ENCODE data around the gene TOMM22.
A peak's percentile ranks its signal among the peaks of the same experiment; 100 is the strongest.

Gene TOMM22

DNA sequence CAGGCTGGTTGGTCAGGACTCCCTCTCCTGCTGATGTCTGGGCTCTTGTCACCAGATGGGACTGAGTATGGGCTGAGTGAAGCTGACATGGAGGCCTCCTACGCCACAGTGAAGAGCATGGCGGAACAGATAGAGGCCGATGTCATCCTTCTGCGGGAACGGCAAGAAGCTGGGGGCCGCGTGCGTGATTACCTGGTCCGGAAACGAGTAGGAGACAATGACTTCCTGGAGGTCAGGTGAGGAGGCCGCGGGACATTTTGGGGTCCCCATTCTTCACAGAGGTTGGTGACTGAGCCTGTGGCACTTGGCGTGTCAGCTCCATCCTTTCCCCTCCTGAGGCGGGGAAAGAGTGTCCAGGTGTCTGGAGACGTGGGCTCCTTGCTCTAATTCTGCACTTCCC lies 34.1 kb downstream of the TOMM22 start:
- no peak for DNase-seq

DNA sequence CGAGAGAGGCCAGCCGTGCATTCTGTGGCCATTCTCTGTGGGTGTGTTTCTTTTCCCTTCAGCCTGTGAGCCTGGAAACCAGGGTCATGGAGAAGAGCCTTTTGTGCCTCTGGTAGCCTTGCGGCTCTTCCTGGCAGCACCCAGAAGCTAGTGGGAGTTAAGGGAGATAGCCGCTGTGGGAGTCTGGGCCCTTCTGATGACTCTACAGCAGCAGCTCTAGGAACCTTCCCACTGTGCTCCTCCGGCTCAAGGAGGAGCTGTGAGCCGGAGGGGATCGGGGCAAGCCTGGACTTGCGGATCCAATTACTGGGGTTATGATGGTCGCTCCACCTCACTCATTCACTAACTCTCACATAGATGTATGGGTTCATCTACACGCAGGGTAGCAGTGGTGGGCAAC lies 34.5 kb downstream of the TOMM22 start:
- DNase-seq: no peak

DNA sequence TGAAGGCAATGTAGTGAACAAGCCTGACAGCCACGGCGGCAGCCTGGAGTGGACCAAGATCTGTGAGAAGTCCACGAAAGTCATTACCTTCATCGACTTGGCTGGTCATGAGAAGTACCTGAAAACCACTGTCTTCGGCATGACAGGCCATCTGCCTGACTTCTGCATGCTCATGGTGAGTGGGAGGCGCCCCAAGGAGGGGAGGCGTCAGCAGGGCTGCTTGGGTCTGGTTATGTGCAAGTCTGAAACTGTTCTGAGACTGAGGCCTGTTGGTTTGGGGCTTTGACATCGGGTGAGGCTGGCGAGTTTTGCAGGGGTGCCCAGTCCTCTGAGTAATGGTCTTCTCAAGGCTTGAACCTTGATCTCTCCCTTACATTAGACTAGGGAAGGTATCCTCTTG lies 35.1 kb downstream of the TOMM22 start:
- no peak for DNase-seq

DNA sequence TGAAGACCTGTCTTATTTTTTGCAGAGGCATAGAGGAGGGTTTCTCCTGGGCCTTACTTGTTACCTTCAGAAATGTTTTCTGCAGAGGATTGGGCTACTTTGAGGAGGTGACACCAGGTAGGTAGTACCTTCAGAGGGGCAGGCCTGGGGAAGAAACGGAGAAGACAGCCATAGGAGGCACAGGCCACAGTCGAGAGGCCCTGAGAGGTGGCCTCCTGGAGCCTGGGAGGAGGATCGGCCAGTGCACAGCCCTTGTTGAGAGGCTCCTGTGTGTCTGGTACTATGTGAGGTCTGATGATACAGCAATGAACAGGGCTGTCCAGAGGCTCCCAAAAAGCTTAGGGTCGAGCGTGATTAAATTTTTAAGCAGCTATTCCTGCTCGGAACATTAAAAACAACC lies 35.5 kb downstream of the TOMM22 start:
- no peak for DNase-seq

DNA sequence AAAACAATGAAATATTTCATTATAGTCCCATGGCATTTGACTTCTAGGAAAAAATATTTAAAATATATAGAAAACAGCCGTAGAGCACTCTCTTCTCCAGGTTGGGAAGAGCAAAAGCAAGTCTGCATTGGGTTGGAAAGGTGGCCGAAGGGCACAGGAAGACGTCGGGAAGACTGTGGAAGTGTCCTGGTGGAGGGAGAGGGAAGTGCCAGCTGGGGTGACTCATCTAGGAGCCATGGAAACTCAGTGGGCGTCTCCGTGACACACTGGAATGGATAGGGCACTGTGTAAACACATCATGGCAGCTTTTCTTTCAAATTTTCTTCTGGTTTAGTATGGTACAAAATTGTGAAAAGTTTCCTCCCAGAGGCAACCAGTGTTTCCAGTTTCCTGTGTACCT lies 36.7 kb downstream of the TOMM22 start:
- peak; percentile 44 to 67 (median 54) for DNase-seq

DNA sequence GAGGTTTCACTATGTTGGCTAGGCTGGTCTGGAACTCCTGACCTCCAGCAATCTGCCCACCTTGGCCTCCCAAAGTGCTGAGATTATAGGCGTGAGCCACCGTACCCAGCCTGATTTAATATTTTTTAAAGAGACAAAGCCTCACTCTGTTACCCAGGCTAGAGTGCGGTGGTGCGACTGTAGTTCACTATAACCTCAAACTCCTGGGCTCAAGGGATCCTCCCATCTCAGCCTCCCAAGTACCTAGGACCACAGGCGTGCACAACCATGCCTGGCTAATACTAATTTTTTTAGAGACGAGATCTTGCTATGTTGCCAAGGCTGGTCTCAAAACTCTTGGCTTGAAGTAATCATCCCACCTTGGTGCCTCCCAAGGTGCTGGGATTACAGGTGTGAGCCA lies 37.4 kb downstream of the TOMM22 start:
- no peak for DNase-seq

DNA sequence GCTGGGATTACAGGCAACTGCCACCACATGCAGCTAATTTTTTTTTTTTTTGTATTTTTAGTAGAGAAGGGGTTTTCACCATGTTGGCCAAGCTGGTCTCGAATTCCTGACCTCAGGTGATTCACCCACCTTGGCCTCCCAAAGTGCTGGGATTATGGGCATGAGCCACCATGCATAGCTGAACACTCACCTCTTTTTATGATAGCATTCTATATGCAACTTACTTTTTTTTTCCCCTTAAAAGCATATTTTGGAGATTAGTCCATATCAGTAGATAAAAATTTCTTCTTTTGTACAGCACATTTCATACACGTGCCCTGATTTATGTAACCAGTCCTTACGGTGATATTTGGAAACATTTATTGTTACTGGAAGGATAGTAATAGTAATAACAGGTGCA lies 38.6 kb downstream of the TOMM22 start:
- DNase-seq: no peak

DNA sequence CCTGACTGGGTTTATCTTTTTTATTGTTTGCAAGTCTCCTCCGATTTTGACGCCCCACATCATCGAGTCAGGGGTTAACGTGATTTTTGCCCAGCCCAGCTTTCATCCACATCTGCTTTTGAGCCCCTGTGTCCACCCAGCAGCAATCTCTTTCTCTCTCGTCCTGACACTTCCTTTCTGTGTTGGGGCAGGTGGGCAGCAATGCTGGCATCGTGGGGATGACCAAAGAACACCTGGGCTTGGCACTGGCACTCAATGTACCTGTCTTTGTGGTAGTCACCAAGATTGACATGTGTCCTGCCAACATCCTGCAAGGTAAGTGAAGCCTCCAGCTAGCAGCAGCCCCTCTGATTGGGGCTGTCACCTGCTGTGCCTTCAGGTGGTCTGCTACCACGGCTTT lies 39.8 kb downstream of the TOMM22 start:
- no peak for DNase-seq

DNA sequence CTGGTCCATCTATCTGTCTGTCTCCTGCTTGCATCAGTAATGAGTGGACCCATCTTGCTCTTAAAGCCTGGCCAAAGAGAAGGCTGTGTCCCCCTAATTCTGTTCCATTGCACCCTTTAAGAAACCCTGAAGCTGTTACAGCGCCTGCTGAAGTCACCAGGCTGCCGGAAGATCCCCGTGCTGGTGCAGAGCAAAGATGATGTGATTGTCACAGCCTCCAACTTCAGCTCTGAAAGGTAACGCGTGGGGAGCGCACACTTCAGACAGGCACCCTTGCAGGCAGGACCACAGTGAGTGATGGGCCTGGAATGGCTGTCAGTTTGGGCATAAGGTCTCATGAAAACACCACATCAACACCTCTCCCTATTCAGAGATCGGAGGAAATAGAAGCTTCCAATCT lies 42.4 kb downstream of the TOMM22 start:
- no peak for DNase-seq

DNA sequence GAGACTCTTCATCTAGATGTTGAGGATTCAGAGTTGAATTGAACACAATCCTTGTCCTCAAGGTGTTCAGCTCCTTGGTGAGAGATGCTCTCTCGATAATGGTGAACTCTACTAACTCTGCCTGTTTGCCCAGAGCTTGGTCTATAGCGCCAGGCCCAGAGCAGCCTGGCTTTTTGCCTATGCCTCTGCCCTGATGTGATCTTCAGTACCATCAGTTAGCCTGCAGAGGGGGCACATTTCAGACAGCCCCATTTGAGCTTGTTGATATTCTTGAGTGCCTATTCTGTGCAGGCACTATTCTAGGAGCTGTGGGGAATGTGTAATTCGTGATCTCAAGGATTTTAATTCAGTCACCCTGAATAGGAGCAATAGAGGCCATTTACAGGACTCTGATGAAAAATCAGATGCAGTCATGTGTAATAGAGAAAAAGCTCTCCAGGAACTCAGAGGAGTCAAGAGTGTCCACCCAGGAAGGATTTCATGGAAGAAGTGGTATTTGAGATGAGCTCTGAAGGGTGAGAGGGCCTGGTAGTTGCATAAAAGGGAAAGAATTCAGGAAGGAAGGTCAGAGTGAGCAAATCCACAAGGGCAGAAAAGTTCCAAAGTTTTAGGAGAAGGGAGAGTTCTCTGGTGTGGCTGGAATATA lies 43.3 kb downstream of the TOMM22 start:
- DNase-seq: peak; percentile 51 to 64 (median 58)

DNA sequence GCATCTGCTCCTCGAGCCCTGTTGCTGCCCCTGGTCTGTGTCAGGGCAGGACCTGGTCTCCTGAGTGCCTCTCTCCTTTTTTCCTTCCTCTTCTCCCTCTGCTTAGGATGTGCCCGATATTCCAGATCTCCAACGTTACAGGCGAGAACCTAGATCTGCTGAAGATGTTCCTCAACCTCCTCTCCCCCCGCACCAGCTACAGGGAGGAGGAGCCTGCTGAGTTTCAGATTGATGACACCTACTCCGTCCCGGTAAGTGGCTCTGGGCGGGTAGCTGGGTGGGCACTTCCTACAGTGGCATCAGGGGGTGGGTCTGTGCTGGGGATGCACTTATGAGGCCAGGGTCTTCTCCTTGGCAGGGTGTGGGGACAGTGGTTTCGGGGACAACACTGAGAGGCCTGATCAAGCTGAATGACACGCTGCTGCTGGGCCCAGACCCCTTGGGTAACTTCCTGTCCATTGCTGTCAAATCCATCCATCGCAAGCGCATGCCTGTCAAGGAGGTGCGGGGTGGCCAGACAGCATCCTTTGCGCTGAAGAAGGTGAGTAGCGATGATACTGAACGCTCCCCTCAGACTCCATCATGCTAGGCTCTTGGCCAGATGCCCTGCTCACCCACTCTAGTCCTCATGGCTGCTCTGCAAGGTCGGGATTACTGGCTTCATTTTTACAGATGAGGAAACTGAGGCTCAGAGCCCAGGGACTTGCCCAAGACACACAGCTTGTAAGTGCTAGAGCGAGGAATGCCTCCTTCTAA lies 44.3 kb downstream of the TOMM22 start:
- DNase-seq: no peak

DNA sequence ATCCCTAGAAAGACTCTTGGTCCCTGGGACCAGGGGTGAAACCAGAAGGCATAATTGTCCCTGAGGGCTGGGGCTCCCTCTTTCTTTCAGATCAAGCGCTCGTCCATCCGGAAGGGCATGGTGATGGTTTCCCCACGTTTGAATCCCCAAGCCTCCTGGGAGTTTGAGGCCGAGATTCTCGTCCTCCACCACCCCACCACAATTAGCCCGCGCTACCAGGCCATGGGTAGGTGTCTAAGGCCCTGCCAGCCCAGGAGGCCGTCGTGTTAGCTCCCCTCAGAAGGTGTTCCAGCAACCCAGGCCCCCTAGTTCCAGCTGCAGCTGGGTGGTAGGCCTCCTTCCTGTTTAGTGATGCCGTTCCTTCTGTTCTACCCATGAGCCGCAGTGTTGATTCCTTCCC lies 45.4 kb downstream of the TOMM22 start:
- no peak for DNase-seq

DNA sequence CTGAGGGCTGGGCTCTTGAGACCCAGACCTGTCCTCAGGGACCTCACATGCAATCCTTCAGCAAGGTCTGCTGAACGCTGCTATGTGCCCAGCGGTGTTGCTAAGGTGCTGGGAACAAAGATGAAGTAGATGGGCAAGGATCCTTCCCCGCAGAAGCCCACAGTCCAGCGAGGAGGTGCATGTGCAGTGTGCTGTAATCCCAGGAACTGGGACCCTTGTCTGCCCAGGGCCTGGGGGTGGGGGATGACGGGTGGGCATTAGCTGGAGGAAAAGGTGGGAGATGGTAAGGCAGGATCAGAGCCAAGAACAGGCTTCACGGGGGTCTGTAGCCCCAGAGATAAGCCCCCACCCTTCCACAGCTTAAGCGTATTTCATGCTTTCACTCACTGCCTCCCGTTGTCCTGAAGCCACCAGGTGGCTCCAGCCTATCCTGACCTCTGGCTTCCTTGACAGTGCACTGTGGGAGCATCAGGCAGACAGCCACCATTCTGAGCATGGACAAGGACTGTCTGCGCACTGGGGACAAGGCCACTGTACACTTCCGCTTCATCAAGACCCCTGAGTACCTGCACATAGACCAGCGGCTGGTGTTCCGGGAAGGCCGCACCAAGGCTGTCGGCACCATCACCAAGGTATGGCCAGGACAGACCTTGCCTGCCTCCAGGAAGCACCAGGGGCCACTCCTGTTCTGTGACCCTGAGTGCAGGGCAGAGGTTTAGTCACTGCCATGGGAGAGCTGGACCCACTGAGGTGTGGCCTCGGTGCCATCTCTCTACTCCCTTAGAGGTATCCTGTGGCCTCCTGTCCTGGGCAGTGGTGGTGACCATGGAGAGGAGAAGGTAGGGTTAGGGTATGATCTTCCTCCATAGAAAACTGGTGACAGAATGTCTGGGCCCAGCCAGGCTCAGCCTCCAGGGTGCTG lies 46.0 kb downstream of the TOMM22 start:
- no peak for DNase-seq

DNA sequence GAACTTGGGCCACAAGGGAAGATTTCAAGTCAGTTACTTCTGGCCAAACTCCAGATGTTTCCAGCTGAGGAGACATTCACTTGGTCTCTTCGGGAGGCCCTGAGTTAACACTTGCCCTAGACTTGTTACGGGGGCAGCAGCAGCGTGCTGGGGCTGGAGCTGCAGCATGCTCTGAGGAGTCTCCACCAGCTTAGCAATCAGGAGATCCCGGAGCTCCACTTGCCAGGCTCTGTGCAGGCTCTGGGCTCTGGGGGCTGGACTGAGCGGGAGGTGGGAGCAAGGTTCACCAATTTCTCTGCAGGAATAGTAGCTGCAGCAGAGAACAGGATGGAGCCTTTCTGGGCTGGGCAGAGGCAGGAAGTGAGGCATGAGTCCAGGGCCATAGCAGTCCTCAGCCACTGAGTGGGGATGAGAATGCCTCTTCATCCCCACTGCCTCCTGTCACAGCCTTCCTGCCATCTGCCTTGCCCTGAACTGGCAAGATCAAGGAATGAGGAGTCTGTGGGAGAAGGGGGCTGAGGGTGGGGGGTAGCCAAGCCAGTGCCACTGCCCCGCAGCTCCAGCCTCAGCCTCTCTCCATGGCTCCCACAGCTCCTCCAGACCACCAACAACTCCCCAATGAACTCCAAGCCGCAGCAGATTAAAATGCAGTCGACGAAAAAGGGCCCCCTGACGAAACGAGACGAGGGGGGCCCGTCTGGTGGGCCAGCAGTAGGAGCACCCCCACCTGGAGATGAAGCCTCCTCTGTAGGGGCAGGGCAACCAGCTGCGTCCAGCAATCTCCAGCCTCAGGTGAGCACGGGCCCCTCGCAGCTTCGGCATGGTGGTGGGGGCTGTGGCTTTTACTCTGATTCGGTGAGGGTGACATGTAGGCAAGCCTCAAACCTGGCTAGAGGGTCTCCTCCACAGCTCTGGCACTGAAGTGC lies 47.4 kb downstream of the TOMM22 start:
- no peak for DNase-seq

DNA sequence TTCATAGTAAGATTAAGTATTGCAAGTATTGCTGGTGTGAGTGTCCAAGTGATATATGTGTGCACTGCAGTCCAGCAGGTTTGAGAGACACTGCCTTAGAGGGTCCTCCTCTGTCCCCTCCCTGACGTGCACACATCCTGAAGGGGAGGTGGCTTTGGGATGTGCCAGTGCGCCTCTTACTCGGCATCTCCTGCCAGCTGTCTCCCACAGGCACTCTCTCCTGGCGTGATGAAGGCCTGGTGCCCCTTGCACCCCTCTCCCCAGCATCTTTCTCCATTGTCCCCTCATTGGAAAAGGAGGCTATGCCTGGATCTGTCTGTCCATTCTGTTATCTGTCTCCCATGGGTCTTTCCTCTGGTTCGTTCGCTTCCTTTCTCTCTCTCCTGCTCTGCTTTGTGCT lies 48.2 kb downstream of the TOMM22 start:
- DNase-seq: no peak

DNA sequence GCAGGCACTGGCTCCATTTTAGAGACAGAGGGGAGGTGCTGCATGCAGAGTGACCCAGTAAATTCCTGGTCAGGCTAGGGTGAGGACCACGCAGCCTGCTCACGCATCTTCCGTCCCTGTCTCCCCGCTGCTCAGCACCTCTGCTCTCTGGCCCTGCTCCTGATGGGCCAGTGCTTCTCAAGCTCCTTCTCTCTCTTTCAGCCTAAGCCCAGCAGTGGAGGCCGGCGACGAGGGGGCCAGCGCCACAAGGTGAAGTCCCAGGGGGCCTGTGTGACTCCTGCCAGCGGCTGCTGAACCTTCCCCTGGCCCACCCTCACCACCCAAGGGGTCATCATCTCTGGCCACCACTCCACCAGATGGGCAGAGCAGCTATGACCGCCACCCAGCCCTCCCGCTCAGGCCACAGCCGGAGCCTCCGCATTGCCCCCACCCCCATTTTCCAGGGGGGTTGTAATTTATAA lies 48.7 kb downstream of the TOMM22 start:
- DNase-seq: no peak

DNA sequence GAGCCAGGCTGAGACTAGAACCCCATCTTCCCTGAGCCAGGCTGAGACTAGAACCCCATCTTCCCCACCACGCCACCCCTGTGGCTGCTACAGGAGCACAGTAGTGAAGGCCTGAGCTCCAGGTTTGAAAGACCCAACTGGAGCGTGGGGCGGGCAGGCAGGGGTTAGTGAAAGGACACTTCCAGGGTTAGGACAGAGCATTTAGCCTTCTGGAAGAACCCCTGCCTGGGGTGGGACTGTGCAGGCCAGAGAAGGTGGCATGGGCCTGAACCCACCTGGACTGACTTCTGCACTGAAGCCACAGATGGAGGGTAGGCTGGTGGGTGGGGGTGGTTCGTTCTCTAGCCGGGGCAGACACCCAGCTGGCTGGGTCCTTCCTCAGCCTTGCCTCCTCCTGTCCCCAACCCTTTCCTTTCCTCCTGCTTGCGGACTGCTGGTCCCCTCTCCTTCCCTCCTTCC lies 50.0 kb downstream of the TOMM22 start:
- no peak for DNase-seq

DNA sequence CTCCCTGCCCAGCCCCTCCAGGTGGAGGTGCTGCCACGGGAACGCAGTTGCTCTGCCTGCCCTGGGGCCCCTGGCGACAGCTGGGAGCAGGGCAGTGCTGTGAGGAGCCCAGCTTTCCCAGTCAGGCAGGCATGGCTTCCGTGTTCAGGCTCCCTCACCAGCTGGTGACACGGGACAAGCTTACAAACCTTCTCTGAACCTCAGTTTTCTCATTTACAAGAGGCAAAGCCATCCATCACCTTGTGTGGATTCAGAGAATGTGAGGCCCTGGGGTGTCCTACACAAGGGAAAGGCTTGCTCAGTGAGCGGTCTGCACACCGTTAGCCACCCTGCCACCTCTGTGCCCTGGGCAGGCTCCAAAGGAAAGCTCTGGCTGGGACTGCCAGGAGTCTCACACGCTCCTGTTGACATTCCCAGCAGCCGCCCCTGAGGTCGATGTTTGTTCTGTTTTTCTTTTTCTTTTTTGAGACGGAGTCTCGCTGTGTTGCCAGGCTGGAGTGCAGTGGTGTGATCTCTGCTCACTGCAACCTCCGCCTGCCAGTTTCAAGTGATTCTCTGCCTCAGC lies 50.6 kb downstream of the TOMM22 start:
- no peak for DNase-seq

DNA sequence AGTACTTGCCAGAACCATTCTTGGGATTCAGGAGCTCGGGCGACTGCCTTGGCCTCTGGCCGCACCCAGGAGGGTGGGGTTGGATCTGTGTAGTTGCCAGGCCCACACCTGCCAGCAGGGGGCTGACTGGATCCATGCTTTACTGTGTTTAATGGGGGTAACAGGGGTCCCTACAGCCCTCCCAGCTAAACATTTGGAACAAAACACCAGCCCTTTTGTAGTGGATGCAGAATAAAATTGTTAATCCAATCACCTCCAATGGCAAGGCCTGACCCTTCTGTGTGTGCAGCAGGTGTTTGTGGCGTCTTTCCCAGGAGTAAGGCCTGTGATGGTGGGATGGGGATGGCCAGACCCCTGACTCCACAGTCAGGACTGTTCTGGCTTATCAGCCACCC lies 51.6 kb downstream of the TOMM22 start:
- DNase-seq: peak; percentile 42 to 71 (median 54)

DNA sequence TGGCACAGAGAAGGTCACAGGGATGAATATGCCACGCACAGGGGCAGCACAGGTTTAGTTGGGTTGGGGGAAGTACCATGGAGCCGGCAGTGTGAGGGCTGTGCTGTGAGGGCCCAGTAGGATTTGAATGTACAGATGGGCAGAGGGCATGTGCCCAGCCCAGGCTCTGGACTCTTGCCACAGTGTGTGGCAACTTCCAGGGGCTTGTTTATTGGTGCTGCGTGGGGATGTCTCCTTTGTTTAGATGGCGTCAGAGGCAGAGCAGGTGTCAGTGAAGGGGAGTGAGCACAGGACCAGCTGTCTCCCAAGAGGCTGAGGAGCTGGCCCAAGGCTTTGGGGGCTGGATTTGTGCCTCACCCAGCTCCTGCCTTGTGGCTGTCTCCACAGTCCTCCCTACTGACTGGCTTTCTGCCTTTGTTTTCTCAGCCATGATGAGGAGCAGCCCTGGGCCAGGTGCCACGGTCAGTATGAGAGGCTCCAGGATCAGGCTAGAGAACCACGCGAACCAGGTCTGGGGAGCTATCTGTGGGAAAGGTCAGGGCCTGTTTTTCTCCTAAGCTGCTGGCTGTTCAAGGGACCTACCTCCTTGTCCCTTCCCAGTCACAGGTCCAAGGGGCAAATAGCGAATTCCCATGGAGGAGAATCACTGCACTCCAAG lies 52.1 kb downstream of the TOMM22 start:
- DNase-seq: no peak

DNA sequence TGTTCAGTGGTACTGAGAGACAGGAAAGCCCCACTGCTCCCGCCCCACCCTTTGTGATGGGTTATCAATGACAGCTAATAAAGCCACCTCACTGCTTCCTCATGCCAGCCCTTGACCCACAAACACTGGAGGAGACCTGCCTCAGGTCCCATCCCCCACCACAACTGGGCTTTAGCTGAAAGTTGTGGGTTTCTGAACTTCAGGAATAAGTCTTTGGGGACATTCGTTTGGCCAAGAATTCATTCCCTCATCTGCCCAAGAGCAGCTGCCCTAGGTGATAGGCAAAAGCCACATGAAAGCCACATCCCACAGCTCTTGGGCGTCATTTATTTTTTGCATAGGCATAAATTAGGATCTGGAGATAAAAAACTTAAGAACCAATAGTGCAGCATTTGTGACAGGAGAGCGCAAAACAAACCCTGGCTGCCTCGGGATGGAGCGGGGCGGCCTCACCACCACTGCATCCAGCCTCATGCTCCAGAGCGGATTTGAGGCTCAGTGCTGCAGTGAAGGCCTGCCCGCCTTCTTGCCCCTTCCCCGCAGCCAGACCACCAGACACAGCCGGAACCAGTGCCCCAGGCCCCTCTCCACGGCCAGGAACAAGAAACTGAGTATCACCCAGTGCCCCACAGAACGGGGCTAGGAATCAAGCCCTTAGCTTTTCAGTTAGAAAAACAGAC lies 52.8 kb downstream of the TOMM22 start:
- no peak for DNase-seq

Measured in suppressor macrophage (primary cell).